VCaP (cell line): ENCODE results near the gene RAE1.

Experiments used
- H3K27ac ChIP-seq: fragments of 450-650 bp; 2 replicates; pipeline ENCODE4 v1.5.1; 2017
- TF ChIP-seq, protein P1 (sequence below): fragments of 450-650 bp; conservative IDR thresholded peaks from 2 replicates; pipeline ENCODE4 v1.5.1; 2017; ENCODE audit warnings: mild to moderate bottlenecking, moderate library complexity

RAE1 gene

GRCh38 chr20:57410924-57411323 lies 59.9 kb downstream of the RAE1 start:
- TF ChIP-seq, protein P1, sequence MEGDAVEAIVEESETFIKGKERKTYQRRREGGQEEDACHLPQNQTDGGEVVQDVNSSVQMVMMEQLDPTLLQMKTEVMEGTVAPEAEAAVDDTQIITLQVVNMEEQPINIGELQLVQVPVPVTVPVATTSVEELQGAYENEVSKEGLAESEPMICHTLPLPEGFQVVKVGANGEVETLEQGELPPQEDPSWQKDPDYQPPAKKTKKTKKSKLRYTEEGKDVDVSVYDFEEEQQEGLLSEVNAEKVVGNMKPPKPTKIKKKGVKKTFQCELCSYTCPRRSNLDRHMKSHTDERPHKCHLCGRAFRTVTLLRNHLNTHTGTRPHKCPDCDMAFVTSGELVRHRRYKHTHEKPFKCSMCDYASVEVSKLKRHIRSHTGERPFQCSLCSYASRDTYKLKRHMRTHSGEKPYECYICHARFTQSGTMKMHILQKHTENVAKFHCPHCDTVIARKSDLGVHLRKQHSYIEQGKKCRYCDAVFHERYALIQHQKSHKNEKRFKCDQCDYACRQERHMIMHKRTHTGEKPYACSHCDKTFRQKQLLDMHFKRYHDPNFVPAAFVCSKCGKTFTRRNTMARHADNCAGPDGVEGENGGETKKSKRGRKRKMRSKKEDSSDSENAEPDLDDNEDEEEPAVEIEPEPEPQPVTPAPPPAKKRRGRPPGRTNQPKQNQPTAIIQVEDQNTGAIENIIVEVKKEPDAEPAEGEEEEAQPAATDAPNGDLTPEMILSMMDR = no peak
- H3K27ac ChIP-seq = no peak overlapping the region

DNA sequence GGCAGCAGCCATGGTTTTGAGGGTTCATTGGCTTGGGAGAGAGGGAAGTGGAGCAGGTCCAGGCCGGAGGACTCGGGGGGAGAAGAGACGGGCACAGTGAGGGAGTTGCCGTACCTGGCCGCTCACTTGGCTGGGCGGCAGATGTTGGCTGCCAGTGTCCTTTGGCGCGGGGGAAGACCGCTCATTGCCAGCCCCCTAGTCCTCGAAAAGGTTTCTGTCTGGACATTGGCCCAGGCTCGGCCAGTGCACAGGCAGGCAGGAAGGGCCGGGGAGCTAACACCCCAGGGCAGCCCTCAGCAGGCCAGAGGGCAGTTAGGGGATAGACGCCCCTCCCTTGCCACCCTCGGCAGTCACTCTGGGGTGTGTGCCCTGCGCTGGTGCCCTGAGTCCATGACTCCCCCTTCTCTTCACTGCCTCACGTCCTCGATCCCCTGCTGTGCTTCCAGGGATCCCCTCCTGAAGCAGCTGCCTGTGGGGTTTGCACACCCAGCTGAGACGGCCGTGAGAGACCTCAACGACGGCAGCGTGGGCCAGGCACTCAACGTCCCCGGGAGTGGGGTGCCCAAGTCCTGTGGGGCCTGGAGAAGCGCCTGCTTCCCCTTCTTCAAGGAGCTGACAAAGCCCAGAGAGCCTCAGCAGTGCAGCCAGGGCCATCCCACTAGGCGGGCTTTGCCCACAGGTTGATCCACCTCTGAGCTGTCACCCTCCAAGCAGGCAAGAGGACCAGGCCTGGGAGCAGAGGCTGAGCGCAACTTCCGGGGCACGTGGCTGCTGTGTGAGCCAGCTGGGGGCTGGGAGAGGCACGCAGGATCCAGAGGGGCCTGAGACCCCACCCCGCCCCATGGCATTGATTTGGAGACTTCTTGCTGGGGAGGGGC lies 60.6 kb downstream of the RAE1 start:
- TF ChIP-seq, protein P1 = no peak
- H3K27ac ChIP-seq = no peak overlapping the region

- TF ChIP-seq, protein P1 = no peak
- no peak overlapping the region for H3K27ac ChIP-seq
Measured at GRCh38 chr20:57412347-57413029, 61.4 kb downstream of the RAE1 start.

GRCh38 chr20:57413986-57414385 lies 62.9 kb downstream of the RAE1 start:
- TF ChIP-seq, protein P1 = no peak
- no peak overlapping the region for H3K27ac ChIP-seq

DNA sequence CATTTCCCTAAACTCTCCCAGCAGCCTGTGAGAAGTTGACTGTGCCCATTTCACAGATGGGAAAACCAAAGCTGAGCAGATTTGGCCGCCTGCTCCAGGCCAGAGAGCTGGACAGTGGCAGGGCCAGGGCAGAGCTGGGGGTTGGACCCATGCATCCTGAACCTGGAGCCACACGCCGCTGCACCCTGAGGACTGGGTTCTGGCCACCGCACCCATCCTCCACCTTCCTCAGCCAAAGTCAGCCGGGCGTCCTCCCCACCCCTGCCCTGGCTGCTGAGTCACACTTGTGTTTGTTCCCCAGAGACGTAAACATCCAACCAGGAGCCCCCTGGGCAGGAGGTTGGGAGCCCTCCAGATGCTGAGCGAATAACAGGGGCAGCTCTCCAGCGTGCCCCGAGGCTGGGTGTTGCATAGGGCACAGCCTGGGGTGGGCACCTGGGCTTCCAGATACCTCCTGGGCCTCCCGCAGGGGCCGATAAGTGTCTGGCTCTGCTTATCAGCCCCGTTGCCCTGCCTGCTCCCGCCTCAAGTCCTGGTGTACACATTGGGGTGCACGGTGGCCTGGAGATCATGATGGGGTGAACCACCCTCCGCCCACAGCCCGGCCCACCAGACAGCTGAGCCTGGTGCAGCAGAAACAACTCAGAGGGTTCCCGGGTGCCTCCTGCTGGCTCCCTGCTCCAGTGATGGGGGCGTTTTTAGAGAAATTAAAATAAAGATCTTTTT lies 64.0 kb downstream of the RAE1 start:
- TF ChIP-seq, protein P1 = no peak
- no peak overlapping the region for H3K27ac ChIP-seq

GRCh38 chr20:57415771-57416170 lies 64.7 kb downstream of the RAE1 start:
- TF ChIP-seq, protein P1 = no peak
- H3K27ac ChIP-seq = no peak overlapping the region
